AG04450 (cell line): Measurements from ENCODE around the gene FKTN. TPM values are rescaled to one million over a fixed set of nuclear protein-coding genes. Genes with fewer than 3 reads are reported as not detected.

Experiments
- polyA plus RNA-seq: library from polyadenylated mRNA; depleted of rRNA; stranded (reverse); fragments of >200 nt; gene quantifications from 2 replicates; pipeline ENCODE4 v1.2.3, GENCODE V29; 2011; rRNA removed

FKTN gene
- polyA plus RNA-seq, 1 experiment = 24.0 TPM

Other genes with a start within 250 kb of the FKTN start
- 5.6 and 7.4 TPM in 2 replicates for gene FSD1L, start 110.1 kb upstream of the FKTN start, polyA plus RNA-seq
- not detected in 2 replicates for gene TAL2, start 104.3 kb downstream of the FKTN start, polyA plus RNA-seq
- gene TMEM38B, start 136.4 kb downstream of the FKTN start, polyA plus RNA-seq = 5.1 and 7.5 TPM in 2 replicates